Right lobe of liver (tissue), 6 donors: ENCODE results near the gene FURIN. TPM values are rescaled to one million over a fixed set of nuclear protein-coding genes. Genes with fewer than 3 reads are reported as not detected.

Source experiments
- ATAC-seq, 4 donors: fragments of 200-7000 bp; cut with Tn5 transposase; one replicate each; pipeline ENCODE4 v1.9.1; 2020; ENCODE audit warnings: mild to moderate bottlenecking in 4 of 4, moderate library complexity in 4 of 4
- DNase-seq, 3 donors: peaks; one replicate each; pipeline ENCODE4 v3.0.0-alpha.2; 2020
- H3K27ac ChIP-seq, 3 donors: fragments of 200-600 bp; one replicate each; pipeline ENCODE4 v1.8.0; 2022
- H3K27me3 ChIP-seq, 2 donors: fragments of 200-600 bp; one replicate each; pipeline ENCODE4 v1.8.0; 2022
- H3K36me3 ChIP-seq, 4 donors: fragments of 200-600 bp; sonication (generic) in 1 of 4; one replicate each; pipeline versions ENCODE4 v1.5.1 to v1.8.0; 2017 to 2022; ENCODE audit warnings: control low read depth in 1 of 4
- H3K4me1 ChIP-seq, 4 donors: fragments of 200-600 bp; sonication (generic) in 1 of 4; one replicate each; pipeline versions ENCODE4 v1.5.1 to v1.8.0; 2017 to 2022; ENCODE audit warnings: control low read depth in 1 of 4
- H3K4me3 ChIP-seq, 3 donors: fragments of 200-600 bp; one replicate each; pipeline ENCODE4 v1.8.0; 2022
- H3K9me3 ChIP-seq, 4 donors: fragments of 200-600 bp; sonication (generic) in 1 of 4; one replicate each; pipeline versions ENCODE4 v1.5.1 to v1.8.0; 2017 to 2022; ENCODE audit warnings: control low read depth in 1 of 4
- POLR2A ChIP-seq: fragments of 450-650 bp; IDR thresholded peaks from one replicate; pipeline ENCODE4 v1.6.1; 2017; ENCODE audit warnings: antibody characterized with exemption, mild to moderate bottlenecking
- WGBS: methylation state at CpG from one replicate; pipeline ENCODE4 v1.1.6; 2018; ENCODE audit warnings: low coverage, low lambda C conversion rate; ENCODE audit not compliant: insufficient coverage; ENCODE audit errors: missing lambda C conversion rate; 5-methylcytosine and 5-hydroxymethylcytosine counted together
- intact Hi-C, 2 donors: fragments of 100-400 bp; cut with DNase I; formaldehyde crosslinking; loops; one replicate each; pipeline versions ENCODE4 v1.11.2 to v1.14.1; 2022
- total RNA-seq, 6 experiments: library from RNA; depleted of rRNA in 2 of 6; stranded (reverse); fragments of >200 nt in 2 of 6; fragmentation: NEBNext Ultra II Directional in 3 of 6; extraction: Animal tissue kit (Norgen Biotek cat#: 25700) in 3 of 6; gene quantifications; one replicate each; pipeline versions ENCODE4 v1.1.0 to v1.2.4, GENCODE V29; 2016 to 2023
- TF ChIP-seq, protein P1 (sequence below), 4 donors: fragments of 200-600 bp in 3 of 4; fragments of 450-650 bp in 1 of 4; IDR thresholded peaks; one replicate each; pipeline versions ENCODE4 v1.5.1 to v1.8.0; 2016 to 2022; ENCODE audit warnings: antibody characterized with exemption in 4 of 4, mild to moderate bottlenecking in 2 of 4
- donor health status: DM: no; HTN: yes; CAD: no.
- donor health status: DM: no; HTN: no; CAD: no.
- donor health status: DM: no; HTN: no; CAD: no.
- donor health status: DM: no; HTN: yes; CAD: no.
- donor health status: DM: no; HTN: yes; CAD: no.

FURIN gene
- total RNA-seq, 6 experiments from 2014 or later = 122 to 232 (median 189) TPM

DNA sequence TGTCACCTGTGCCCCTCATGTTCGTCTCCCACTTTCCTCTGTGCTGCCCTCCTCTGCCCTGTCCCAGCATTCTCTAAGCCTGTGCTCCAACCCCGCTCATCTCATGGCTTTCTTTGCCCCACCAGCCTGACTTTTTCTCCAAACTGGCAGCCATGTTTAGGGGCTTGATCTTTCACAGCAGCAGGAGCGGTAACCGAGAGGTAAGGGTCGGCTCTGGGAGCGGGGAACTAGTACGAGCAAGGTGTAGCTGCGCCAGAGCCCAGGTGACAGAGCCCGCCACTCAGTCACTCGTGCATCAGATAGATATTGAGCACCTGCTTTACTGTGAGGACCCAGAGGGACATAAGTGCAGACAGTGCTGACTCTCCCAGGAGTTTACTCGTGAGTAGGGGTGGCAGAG, 48.1 kb downstream of the FURIN start:
- intact Hi-C loops = loop anchor here in 1 of 2 donors (10.0 kb wide), 1 partner anchor 272 kb away; no protein-coding TSS in a partner anchor
- Histone ChIP-seq H3K4me3 (no peak overlapping the region), H3K27ac (peak overlapping the region in 2 of 3 donors; percentile 16 to 73), H3K36me3 (peaks cover 8 to 83% (median 54%) of the 10 kb centered on the region in 4 donors), H3K9me3 (no peaks in the 10 kb centered on the region), H3K4me1 (peaks cover 0 to 18% (median 0%) of the 10 kb centered on the region in 4 donors), H3K27me3 (no peaks in the 10 kb centered on the region)
- 80% methylated on average over 9 of the region's 11 CpGs for WGBS
- TF ChIP-seq, protein P1, sequence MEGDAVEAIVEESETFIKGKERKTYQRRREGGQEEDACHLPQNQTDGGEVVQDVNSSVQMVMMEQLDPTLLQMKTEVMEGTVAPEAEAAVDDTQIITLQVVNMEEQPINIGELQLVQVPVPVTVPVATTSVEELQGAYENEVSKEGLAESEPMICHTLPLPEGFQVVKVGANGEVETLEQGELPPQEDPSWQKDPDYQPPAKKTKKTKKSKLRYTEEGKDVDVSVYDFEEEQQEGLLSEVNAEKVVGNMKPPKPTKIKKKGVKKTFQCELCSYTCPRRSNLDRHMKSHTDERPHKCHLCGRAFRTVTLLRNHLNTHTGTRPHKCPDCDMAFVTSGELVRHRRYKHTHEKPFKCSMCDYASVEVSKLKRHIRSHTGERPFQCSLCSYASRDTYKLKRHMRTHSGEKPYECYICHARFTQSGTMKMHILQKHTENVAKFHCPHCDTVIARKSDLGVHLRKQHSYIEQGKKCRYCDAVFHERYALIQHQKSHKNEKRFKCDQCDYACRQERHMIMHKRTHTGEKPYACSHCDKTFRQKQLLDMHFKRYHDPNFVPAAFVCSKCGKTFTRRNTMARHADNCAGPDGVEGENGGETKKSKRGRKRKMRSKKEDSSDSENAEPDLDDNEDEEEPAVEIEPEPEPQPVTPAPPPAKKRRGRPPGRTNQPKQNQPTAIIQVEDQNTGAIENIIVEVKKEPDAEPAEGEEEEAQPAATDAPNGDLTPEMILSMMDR (IDR thresholded peaks at IDR 0.05) = no peak
- no peak for TF ChIP-seq POLR2A
- no peak for ATAC-seq
- peak in 2 of 3 donors; percentile 43 to 55 for DNase-seq

DNA sequence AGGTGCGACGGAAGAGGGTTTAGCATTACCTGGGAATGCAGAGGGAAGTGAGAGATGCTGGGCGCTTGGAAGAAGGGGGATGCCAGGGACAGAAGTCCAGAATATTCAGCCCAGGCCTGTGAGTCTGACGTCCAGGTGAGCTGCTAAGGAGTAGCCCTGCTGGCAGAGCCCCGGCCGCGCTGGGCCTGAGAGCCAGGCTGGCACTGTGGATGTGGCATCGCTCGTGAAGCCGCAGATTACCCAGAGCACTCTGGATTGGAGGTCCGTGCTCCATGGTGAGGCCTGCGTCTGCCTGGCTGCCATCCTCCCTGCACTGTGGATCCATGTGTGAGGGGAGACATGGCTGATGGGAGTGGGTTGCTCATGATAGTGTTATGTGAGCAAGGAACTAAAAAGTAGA, 49.2 kb downstream of the FURIN start:
- Histone ChIP-seq H3K9me3 (no peaks in the 10 kb centered on the region), H3K4me1 (peaks cover 0 to 18% (median 0%) of the 10 kb centered on the region in 4 donors), H3K27ac (no peak overlapping the region), H3K27me3 (no peaks in the 10 kb centered on the region), H3K36me3 (peaks cover 8 to 72% (median 46%) of the 10 kb centered on the region in 4 donors), H3K4me3 (no peak overlapping the region)
- DNase-seq (peak in 1 of 3 donors; percentile 50), ATAC-seq (no peak)
- intact Hi-C loops = loop anchor here in 1 of 2 donors (10.0 kb wide), 1 partner anchor 273 kb away; no protein-coding TSS in a partner anchor
- TF ChIP-seq, protein P1 (IDR thresholded peaks at IDR 0.05) = no peak
- TF ChIP-seq POLR2A = no peak
- 90% methylated on average over 12 of the region's 12 CpGs for WGBS

DNA sequence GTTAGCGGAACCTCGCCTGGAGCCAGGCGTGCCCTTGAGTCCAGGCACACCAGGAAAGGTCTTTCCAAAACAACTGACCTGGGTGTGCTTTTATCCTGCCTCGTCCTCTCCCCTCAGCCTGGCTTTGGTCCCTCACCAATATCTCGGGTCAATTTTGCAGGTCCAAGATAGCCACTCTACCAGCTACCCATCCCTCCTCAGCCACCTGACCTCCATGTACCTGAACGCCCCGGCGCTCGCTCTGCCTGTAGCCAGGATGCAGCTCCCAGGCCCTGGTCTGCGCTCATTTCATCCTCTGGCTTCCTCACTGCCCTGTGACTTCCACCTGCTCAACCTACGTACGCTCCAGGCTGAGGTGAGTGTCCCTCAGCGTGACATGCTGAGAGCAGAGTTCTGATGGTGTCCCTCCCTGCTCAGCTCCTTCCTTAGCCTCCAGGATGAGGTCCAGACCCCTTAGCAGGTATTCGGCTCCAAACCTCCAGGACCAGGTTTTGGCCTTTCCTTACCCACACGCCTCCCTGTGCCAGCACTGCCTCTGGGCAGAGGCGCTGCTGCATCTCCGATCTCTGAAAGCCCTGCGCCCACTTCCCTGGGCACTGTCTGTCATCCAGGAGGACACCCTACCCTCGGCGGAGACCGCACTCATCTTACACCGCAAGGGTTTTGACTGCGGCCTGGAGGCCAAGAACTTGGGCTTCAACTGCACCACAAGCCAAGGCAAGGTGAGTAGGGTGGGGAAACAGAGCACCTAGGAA, 49.8 kb downstream of the FURIN start:
- H3K9me3 ChIP-seq = no peaks in the 10 kb centered on the region
- no peaks in the 10 kb centered on the region for H3K27me3 ChIP-seq
- H3K36me3 ChIP-seq = peaks cover 8 to 66% (median 40%) of the 10 kb centered on the region in 4 donors
- no peak for TF ChIP-seq POLR2A
- TF ChIP-seq, protein P1 (IDR thresholded peaks at IDR 0.05) = no peak
- H3K27ac ChIP-seq = no peak overlapping the region
- H3K4me3 ChIP-seq = no peak overlapping the region
- ATAC-seq = no peak
- WGBS = 93% methylated on average over 18 of the region's 23 CpGs
- peak in 1 of 3 donors; percentile 37 for DNase-seq
- intact Hi-C loops = loop anchor here in 1 of 2 donors (10.0 kb wide), 1 partner anchor 273 kb away; no protein-coding TSS in a partner anchor
- H3K4me1 ChIP-seq = peaks cover 0 to 18% (median 0%) of the 10 kb centered on the region in 4 donors

DNA sequence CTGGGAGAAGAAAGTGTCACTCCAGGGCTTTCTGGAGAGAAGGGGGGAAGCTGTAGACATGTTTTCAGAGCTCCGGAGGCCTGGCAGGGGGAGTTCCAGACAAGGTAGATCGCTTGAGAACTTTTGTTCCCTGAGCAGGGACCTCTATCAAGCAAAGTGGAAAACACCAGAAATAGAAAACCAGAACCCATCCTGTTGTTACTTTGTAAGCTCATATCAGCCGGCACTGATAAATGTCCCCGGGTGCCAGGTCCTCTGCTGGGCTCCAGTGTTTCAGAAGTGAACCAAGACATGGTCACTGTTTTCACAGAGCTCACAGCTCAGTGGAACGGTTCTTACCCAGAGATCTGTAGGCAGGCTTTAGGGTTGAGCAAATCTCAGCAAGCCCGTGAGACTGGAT, 50.4 kb downstream of the FURIN start:
- intact Hi-C loops = loop anchor here in 1 of 2 donors (10.0 kb wide), 1 partner anchor 274 kb away; no protein-coding TSS in a partner anchor
- WGBS = 88% methylated on average over 3 of the region's 6 CpGs
- H3K27me3 ChIP-seq = no peaks in the 10 kb centered on the region
- H3K4me3 ChIP-seq = no peak overlapping the region
- DNase-seq (no peak), ATAC-seq (no peak)
- H3K4me1 ChIP-seq = peaks cover 0 to 18% (median 0%) of the 10 kb centered on the region in 4 donors
- H3K9me3 ChIP-seq = no peaks in the 10 kb centered on the region
- TF ChIP-seq, protein P1 (IDR thresholded peaks at IDR 0.05) = no peak
- TF ChIP-seq POLR2A = no peak
- H3K36me3 ChIP-seq = peaks cover 8 to 60% (median 35%) of the 10 kb centered on the region in 4 donors
- H3K27ac ChIP-seq = no peak overlapping the region
